ENCODE measurements around the gene GAA. TPM values are rescaled to one million over a fixed set of nuclear protein-coding genes. Genes with fewer than 3 reads are reported as not detected.

The GAA gene
- total and polyA plus RNA-seq, 10 of the 15 experiments (the other 5 are each of a cell fraction or from before 2014, with no cell fraction given), result 0.18 to 10.5 (median 4.1) TPM

DNA sequence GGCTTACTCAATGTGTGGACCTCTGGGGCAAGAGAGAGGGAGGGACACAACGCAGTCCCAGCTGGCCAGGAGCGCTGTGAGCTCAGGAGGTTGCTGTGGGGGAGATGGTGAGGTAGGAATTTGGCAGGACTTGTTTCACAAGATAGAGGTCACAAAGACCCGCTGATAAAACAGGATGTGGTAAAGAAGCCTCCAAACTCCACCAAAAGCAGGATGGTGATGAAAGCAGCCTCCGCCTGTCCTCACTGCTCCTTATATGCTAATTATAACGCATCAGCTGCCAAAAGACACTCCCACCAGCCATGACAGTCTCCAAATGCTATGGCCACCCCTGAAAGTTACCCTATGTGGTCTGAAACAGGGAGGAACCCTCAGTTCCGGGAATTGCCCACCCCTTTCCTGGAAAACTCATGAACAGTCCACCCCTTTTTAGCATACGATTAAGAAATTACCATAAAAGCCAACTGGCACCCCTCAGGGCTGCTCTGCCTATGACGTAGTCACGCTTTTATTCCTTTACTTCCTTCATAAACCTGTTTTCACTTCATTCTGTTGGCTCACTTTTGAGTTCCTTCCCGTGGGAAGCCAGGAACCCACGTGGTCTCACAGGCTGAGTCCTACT, 50.8 kb downstream of the GAA start:
- Histone ChIP-seq H3K27ac (ENCODE audit: control insufficient read depth, insufficient read depth) (no peak overlapping the region), H2AFZ (ENCODE audit: control insufficient read depth, low read depth, low read length) (no peak overlapping the region), H3K4me1 (ENCODE audit: control insufficient read depth, insufficient read depth, low read length) (peaks cover 12% of the 10 kb centered on the region), H3K9me3 (replicated peaks; ENCODE audit: control insufficient read depth, insufficient read depth, low read length) (peaks cover 4% of the 10 kb centered on the region; the same call in 2 of the 3 replicates), H3K27me3 (replicated peaks in 1 of 2; ENCODE audit: control insufficient read depth in 2 of 2, insufficient read depth in 2 of 2, low read length in 1 of 2) (no peaks in the 10 kb centered on the region), H3K79me2 (ENCODE audit: control insufficient read depth, insufficient read depth, low read length) (peaks cover 5% of the 10 kb centered on the region), H3K9ac (ENCODE audit: control insufficient read depth, insufficient read depth, low read length) (no peak overlapping the region), H4K20me1 (ENCODE audit: control insufficient read depth, insufficient read depth) (no peaks in the 10 kb centered on the region), H3K4me2 (ENCODE audit: control insufficient read depth, insufficient read depth) (no peak overlapping the region; the same call in 1 of the 2 replicates), H3K36me3 (ENCODE audit: control insufficient read depth in 2 of 2, insufficient read depth in 2 of 2, low read length in 1 of 2) (no peaks in the 10 kb centered on the region), H3K4me3 (no peak overlapping the region)
- WGBS (ENCODE audit: insufficient coverage, insufficient replicate concordance, low lambda C conversion rate, missing lambda C conversion rate), result 44% methylated on average over 11 of the region's 11 CpGs
- in situ Hi-C loops (cut with MboI) (no loop called here), intact Hi-C loops (cut with micrococcal nuclease; ENCODE audit: unreplicated experiment) (no loop called here)
- FAIRE-seq (no peak), ATAC-seq (no peak), DNase-seq (ENCODE audit: low read depth, low spot score) (no peak)
- ChIA-PET CTCF (no interaction called here), POLR2A (no interaction called here), SMC1A (ENCODE audit: uncharacterized antibody, unreplicated experiment) (interaction anchor here (1.8 kb wide), 1 partner anchor 8 kb away, joined by 4 read pairs; no protein-coding TSS in a partner anchor), RAD21 (ENCODE audit: unreplicated experiment) (no interaction called here)
- BruUV-seq (replicated peaks), result no TSS peak
- TF ChIP-seq, protein P1, sequence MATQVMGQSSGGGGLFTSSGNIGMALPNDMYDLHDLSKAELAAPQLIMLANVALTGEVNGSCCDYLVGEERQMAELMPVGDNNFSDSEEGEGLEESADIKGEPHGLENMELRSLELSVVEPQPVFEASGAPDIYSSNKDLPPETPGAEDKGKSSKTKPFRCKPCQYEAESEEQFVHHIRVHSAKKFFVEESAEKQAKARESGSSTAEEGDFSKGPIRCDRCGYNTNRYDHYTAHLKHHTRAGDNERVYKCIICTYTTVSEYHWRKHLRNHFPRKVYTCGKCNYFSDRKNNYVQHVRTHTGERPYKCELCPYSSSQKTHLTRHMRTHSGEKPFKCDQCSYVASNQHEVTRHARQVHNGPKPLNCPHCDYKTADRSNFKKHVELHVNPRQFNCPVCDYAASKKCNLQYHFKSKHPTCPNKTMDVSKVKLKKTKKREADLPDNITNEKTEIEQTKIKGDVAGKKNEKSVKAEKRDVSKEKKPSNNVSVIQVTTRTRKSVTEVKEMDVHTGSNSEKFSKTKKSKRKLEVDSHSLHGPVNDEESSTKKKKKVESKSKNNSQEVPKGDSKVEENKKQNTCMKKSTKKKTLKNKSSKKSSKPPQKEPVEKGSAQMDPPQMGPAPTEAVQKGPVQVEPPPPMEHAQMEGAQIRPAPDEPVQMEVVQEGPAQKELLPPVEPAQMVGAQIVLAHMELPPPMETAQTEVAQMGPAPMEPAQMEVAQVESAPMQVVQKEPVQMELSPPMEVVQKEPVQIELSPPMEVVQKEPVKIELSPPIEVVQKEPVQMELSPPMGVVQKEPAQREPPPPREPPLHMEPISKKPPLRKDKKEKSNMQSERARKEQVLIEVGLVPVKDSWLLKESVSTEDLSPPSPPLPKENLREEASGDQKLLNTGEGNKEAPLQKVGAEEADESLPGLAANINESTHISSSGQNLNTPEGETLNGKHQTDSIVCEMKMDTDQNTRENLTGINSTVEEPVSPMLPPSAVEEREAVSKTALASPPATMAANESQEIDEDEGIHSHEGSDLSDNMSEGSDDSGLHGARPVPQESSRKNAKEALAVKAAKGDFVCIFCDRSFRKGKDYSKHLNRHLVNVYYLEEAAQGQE (IDR thresholded peaks at IDR 0.05; ENCODE audit: low read depth, low read length), result no peak
- TF ChIP-seq IKZF1 (conservative IDR thresholded peaks at IDR 0.05) (no peak), PAX5 (IDR thresholded peaks at IDR 0.05; ENCODE audit: borderline replicate concordance, low read depth, low read length) (no peak), SP1 (IDR thresholded peaks at IDR 0.05; ENCODE audit: low read depth, low read length) (no peak), BMI1 (IDR thresholded peaks at IDR 0.05; ENCODE audit: borderline replicate concordance) (no peak), HDAC6 (IDR thresholded peaks at IDR 0.05; ENCODE audit: unreplicated experiment) (no peak), SMAD1 (IDR thresholded peaks at IDR 0.05; ENCODE audit: low read depth, partially characterized antibody) (no peak), GATAD2B (conservative IDR thresholded peaks at IDR 0.05; ENCODE audit: low read depth) (no peak), NR2C2 (IDR thresholded peaks at IDR 0.05; ENCODE audit: borderline replicate concordance, control insufficient read depth, insufficient read length, low read depth) (no peak), SREBF2 (IDR thresholded peaks at IDR 0.05; ENCODE audit: low read length) (no peak), MYC (IDR thresholded peaks at IDR 0.05; ENCODE audit: insufficient read depth, insufficient read length, insufficient replicate concordance, low read length, severe bottlenecking) (no peak), HDAC2 (IDR thresholded peaks at IDR 0.05) (no peak), KLF5 (IDR thresholded peaks at IDR 0.05; ENCODE audit: partially characterized antibody) (no peak), EZH2 (IDR thresholded peaks at IDR 0.05; ENCODE audit: borderline replicate concordance, control insufficient read depth, low read depth, low read length) (no peak)
- TF ChIP-seq, protein P2, sequence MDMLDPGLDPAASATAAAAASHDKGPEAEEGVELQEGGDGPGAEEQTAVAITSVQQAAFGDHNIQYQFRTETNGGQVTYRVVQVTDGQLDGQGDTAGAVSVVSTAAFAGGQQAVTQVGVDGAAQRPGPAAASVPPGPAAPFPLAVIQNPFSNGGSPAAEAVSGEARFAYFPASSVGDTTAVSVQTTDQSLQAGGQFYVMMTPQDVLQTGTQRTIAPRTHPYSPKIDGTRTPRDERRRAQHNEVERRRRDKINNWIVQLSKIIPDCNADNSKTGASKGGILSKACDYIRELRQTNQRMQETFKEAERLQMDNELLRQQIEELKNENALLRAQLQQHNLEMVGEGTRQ (IDR thresholded peaks at IDR 0.05; ENCODE audit: borderline replicate concordance, low read depth, low read length), result no peak
- TF ChIP-seq, protein P3, sequence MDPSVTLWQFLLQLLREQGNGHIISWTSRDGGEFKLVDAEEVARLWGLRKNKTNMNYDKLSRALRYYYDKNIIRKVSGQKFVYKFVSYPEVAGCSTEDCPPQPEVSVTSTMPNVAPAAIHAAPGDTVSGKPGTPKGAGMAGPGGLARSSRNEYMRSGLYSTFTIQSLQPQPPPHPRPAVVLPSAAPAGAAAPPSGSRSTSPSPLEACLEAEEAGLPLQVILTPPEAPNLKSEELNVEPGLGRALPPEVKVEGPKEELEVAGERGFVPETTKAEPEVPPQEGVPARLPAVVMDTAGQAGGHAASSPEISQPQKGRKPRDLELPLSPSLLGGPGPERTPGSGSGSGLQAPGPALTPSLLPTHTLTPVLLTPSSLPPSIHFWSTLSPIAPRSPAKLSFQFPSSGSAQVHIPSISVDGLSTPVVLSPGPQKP (IDR thresholded peaks at IDR 0.05; ENCODE audit: low read depth, low read length), result no peak
- TF ChIP-seq, protein P4, sequence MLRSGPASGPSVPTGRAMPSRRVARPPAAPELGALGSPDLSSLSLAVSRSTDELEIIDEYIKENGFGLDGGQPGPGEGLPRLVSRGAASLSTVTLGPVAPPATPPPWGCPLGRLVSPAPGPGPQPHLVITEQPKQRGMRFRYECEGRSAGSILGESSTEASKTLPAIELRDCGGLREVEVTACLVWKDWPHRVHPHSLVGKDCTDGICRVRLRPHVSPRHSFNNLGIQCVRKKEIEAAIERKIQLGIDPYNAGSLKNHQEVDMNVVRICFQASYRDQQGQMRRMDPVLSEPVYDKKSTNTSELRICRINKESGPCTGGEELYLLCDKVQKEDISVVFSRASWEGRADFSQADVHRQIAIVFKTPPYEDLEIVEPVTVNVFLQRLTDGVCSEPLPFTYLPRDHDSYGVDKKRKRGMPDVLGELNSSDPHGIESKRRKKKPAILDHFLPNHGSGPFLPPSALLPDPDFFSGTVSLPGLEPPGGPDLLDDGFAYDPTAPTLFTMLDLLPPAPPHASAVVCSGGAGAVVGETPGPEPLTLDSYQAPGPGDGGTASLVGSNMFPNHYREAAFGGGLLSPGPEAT (IDR thresholded peaks at IDR 0.05; ENCODE audit: low read depth), result no peak

Measured in GM12878 (cell line).